GM12873 (cell line): ENCODE results near the gene RNF151.

ENCODE experiments used
- CTCF ChIP-seq: IDR thresholded peaks from 2 replicates; pipeline ENCODE4 v1.5.1; 2012; ENCODE audit warnings: low read depth, mild to moderate bottlenecking, moderate library complexity, low read length, control low read depth; ENCODE audit not compliant: insufficient read depth; ENCODE audit errors: missing control alignments

Gene RNF151

GRCh38 chr16:1999866-2000514, 33.3 kb downstream of the RNF151 start:
- TF ChIP-seq CTCF: no peak

- no peak for TF ChIP-seq CTCF
Observed at GRCh38 chr16:2001035-2001434, 34.4 kb downstream of the RNF151 start.

- no peak for TF ChIP-seq CTCF
Observed at GRCh38 chr16:2001456-2002355, 35.0 kb downstream of the RNF151 start.

- TF ChIP-seq CTCF: no peak
Observed at GRCh38 chr16:2002406-2003230, 36.0 kb downstream of the RNF151 start.

GRCh38 chr16:2003231-2003826, 36.7 kb downstream of the RNF151 start:
- TF ChIP-seq CTCF: no peak

- TF ChIP-seq CTCF: peak; percentile 96
Observed at GRCh38 chr16:2003827-2004641, 37.4 kb downstream of the RNF151 start.
